GM19397 (cell line): ENCODE results near the gene GBP2.
"Not testable (repeated sequence)": the region's sequence is repeated elsewhere in the genome, so short reads cannot be mapped to it uniquely, and the experiment has no call there.

Experiments
- ATAC-seq: cut with Tn5 transposase; IDR thresholded peaks from one replicate; pipeline ENCODE4 v1.9.1; 2021; ENCODE audit warnings: mild to moderate bottlenecking, moderate library complexity; ENCODE audit not compliant: unreplicated experiment

The GBP2 gene

GRCh38 chr1:89125913-89126580 lies at the start of gene GBP2:
GBP2 (minus strand) TSS chr1:89126114; CDS start chr1:89121966, 4,148 bp downstream.
- ATAC-seq: no peak

GRCh38 chr1:89174491-89174890 lies 48.6 kb upstream of the GBP2 start:
- no peak for ATAC-seq

- ATAC-seq: no peak
Measured at GRCh38 chr1:89172468-89173143, 46.7 kb upstream of the GBP2 start.

- no peak for ATAC-seq
Measured at GRCh38 chr1:89171067-89171438, 45.1 kb upstream of the GBP2 start.

- no peak for ATAC-seq
Measured at GRCh38 chr1:89170170-89171066, 44.5 kb upstream of the GBP2 start.

- no peak for ATAC-seq
Measured at GRCh38 chr1:89169166-89169565, 43.3 kb upstream of the GBP2 start.

- no peak for ATAC-seq
Measured at GRCh38 chr1:89167590-89168230, 41.8 kb upstream of the GBP2 start.

- ATAC-seq: no peak
Measured at GRCh38 chr1:89166705-89167104, 40.8 kb upstream of the GBP2 start.

- ATAC-seq: no peak
Measured at GRCh38 chr1:89165811-89166210, 39.9 kb upstream of the GBP2 start.

- ATAC-seq: no peak
Measured at GRCh38 chr1:89151047-89151446, 25.1 kb upstream of the GBP2 start.

- ATAC-seq: no peak
Measured at GRCh38 chr1:89149976-89150375, 24.1 kb upstream of the GBP2 start.

GRCh38 chr1:89149229-89149628 lies 23.3 kb upstream of the GBP2 start:
- no peak for ATAC-seq

GRCh38 chr1:89147678-89148658 lies 22.1 kb upstream of the GBP2 start:
- ATAC-seq: no peak

GRCh38 chr1:89146721-89147120 lies 20.8 kb upstream of the GBP2 start:
- no peak for ATAC-seq

GRCh38 chr1:89143484-89143883 lies 17.6 kb upstream of the GBP2 start:
- no peak for ATAC-seq

- ATAC-seq: no peak
Measured at GRCh38 chr1:89142160-89142559, 16.2 kb upstream of the GBP2 start.

GRCh38 chr1:89133747-89134146 lies 7.8 kb upstream of the GBP2 start:
- no peak for ATAC-seq

GRCh38 chr1:89130716-89131115 lies 4.8 kb upstream of the GBP2 start:
- ATAC-seq: no peak

- ATAC-seq: no peak
Measured at GRCh38 chr1:89129911-89130310, 4.0 kb upstream of the GBP2 start.

GRCh38 chr1:89128003-89128458 lies 2.1 kb upstream of the GBP2 start:
- not testable (repeated sequence) for ATAC-seq
